CD4-positive, alpha-beta T cell treated with Interleukin-2 at 100 ng/mL for 4 hours (primary cell): ENCODE measurements around the gene RRAD.
A peak's percentile ranks its signal among the peaks of the same experiment; 100 is the strongest.
"Not testable (repeated sequence)": the region's sequence is repeated elsewhere in the genome, so short reads cannot be mapped to it uniquely, and the experiment has no call there.

Experiments used
- DNase-seq: peaks from one replicate; pipeline ENCODE4 v3.0.0-alpha.2; 2020; ENCODE audit warnings: low spot score

The RRAD gene

GRCh38 chr16:66950971-66951790, 25.8 kb upstream of the RRAD start:
- no peak for DNase-seq

- no peak for DNase-seq
Measured at GRCh38 chr16:66950437-66950836, 25.1 kb upstream of the RRAD start.

GRCh38 chr16:66949472-66949871, 24.1 kb upstream of the RRAD start:
- no peak for DNase-seq

GRCh38 chr16:66948837-66949225, 23.5 kb upstream of the RRAD start:
- DNase-seq, result no peak

- DNase-seq, result no peak
Measured at GRCh38 chr16:66948134-66948836, 22.9 kb upstream of the RRAD start.

- peak; percentile 89 for DNase-seq
Measured at GRCh38 chr16:66947302-66948065, 22.1 kb upstream of the RRAD start.

- DNase-seq, result no peak
Measured at GRCh38 chr16:66946974-66947301, 21.6 kb upstream of the RRAD start.

GRCh38 chr16:66946541-66946940, 21.2 kb upstream of the RRAD start:
- DNase-seq, result no peak

- DNase-seq, result no peak
Measured at GRCh38 chr16:66945939-66946338, 20.6 kb upstream of the RRAD start.

GRCh38 chr16:66944971-66945370, 19.6 kb upstream of the RRAD start:
- not testable (repeated sequence) for DNase-seq

- no peak for DNase-seq
Measured at GRCh38 chr16:66944054-66944441, 18.7 kb upstream of the RRAD start.

GRCh38 chr16:66943426-66944053, 18.2 kb upstream of the RRAD start:
- DNase-seq, result no peak

GRCh38 chr16:66942981-66943380, 17.6 kb upstream of the RRAD start:
- no peak for DNase-seq

- no peak for DNase-seq
Measured at GRCh38 chr16:66940236-66940635, 14.9 kb upstream of the RRAD start.

GRCh38 chr16:66939366-66939765, 14.0 kb upstream of the RRAD start:
- no peak for DNase-seq

GRCh38 chr16:66937725-66938337, 12.5 kb upstream of the RRAD start:
- DNase-seq, result no peak

- no peak for DNase-seq
Measured at GRCh38 chr16:66936889-66937554, 11.7 kb upstream of the RRAD start.

- DNase-seq, result no peak
Measured at GRCh38 chr16:66936462-66936861, 11.1 kb upstream of the RRAD start.

GRCh38 chr16:66935314-66936011, 10.1 kb upstream of the RRAD start, which contains the start of gene CES2:
TSS of gene CES2 (plus strand) at chr16:66935516. CDS start at chr16:66935636, 120 bp downstream.
- DNase-seq, result no peak

- DNase-seq, result not testable (repeated sequence)
Measured at GRCh38 chr16:66934839-66935313, 9.5 kb upstream of the RRAD start.
